Nephron progenitor cell (in vitro differentiated cells): ENCODE results near the gene DNAH9.

ENCODE experiments used
- DNase-seq: peaks from one replicate; pipeline ENCODE4 v3.0.0; 2021
- H3K27ac Mint-ChIP-seq: 2 replicates; pipeline ENCODE4 v1.8.0; 2021; ENCODE audit warnings: mild to moderate bottlenecking, moderate library complexity, mixed read lengths
- H3K27me3 Mint-ChIP-seq: 2 replicates; pipeline ENCODE4 v1.8.0; 2021; ENCODE audit warnings: mild to moderate bottlenecking, low read depth, mixed read lengths; ENCODE audit not compliant: poor library complexity
- H3K36me3 Mint-ChIP-seq: 2 replicates; pipeline ENCODE4 v1.8.0; 2021; ENCODE audit warnings: low read depth, mixed read lengths
- H3K4me1 Mint-ChIP-seq: 2 replicates; pipeline ENCODE4 v1.8.0; 2021; ENCODE audit warnings: mixed read lengths
- H3K4me3 Mint-ChIP-seq: 2 replicates; pipeline ENCODE4 v1.8.0; 2021; ENCODE audit warnings: mild to moderate bottlenecking, moderate library complexity, mixed read lengths
- H3K9me3 Mint-ChIP-seq: 2 replicates; pipeline ENCODE4 v1.8.0; 2021; ENCODE audit warnings: mild to moderate bottlenecking, moderate library complexity, mixed read lengths
- TF ChIP-seq, protein P1 (sequence below): fragments of 200-600 bp; sonication (generic); IDR thresholded peaks from 2 replicates; pipeline ENCODE4 v1.5.0; 2021; ENCODE audit warnings: antibody characterized with exemption

Gene DNAH9

DNA sequence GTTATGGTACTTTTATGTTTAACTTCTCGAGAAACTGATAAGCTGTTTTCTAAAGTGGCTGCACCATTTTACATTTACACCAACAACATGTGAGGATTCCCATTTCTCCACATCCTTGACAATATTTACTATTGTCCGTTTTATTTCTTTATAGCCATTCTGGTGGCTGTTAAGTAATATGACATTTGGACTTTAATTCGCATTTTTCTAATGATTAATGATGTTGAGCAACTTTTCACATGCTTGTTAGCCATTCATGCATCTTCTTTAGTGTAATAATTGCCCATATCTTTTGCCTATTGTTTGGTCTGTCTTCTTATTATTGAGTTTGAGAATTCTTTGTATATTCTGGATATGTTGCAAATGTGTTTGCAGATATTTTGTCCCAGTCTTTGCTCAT, 114.2 kb downstream of the DNAH9 start:
- Mint-ChIP-seq H3K9me3 (no peaks in the 10 kb centered on the region), H3K36me3 (no peaks in the 10 kb centered on the region), H3K27ac (no peak overlapping the region), H3K4me3 (no peak overlapping the region), H3K4me1 (no peaks in the 10 kb centered on the region), H3K27me3 (no peaks in the 10 kb centered on the region)
- TF ChIP-seq, protein P1, sequence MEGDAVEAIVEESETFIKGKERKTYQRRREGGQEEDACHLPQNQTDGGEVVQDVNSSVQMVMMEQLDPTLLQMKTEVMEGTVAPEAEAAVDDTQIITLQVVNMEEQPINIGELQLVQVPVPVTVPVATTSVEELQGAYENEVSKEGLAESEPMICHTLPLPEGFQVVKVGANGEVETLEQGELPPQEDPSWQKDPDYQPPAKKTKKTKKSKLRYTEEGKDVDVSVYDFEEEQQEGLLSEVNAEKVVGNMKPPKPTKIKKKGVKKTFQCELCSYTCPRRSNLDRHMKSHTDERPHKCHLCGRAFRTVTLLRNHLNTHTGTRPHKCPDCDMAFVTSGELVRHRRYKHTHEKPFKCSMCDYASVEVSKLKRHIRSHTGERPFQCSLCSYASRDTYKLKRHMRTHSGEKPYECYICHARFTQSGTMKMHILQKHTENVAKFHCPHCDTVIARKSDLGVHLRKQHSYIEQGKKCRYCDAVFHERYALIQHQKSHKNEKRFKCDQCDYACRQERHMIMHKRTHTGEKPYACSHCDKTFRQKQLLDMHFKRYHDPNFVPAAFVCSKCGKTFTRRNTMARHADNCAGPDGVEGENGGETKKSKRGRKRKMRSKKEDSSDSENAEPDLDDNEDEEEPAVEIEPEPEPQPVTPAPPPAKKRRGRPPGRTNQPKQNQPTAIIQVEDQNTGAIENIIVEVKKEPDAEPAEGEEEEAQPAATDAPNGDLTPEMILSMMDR = no peak
- DNase-seq = no peak

DNA sequence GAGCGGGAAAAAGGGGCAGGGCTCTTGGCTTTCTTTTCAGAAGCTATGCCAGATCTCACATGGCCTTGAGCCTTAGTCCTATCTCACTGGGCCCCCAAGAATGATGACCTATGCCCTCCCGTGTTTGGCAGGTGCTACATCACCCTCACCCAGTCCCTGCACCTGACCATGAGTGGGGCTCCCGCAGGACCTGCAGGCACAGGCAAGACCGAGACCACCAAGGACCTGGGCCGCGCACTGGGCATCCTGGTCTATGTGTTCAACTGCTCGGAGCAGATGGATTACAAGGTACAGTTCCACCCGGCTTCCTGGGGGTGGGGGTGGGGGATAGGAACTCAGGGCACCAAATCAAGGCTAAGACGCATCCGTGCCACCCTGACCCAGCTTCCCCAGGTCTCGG, 120.9 kb downstream of the DNAH9 start:
- Mint-ChIP-seq H3K9me3 (peaks cover 2% of the 10 kb centered on the region), H3K27me3 (peaks cover 9% of the 10 kb centered on the region), H3K4me1 (no peaks in the 10 kb centered on the region), H3K27ac (no peak overlapping the region), H3K36me3 (no peaks in the 10 kb centered on the region), H3K4me3 (no peak overlapping the region)
- TF ChIP-seq, protein P1 = no peak
- no peak for DNase-seq

DNA sequence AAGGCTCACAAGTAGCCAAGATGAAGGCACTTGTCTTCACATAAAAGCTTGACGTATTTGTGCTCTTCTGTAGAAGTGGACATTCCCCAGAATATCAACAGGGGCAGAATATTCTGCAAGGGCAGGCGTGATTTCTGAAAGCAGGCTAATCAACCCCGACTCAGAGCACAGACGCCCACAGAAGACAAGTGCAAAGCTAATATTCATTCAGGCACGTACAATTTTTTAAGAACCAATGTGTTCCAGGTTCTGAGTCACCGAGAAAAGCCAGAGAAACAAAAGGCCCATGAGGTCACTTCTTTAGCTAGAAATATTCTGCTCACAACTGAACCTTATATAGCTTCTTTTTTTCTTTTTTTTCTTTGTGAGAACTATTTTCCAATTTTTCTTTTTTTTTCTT, 121.6 kb downstream of the DNAH9 start:
- H3K4me3 Mint-ChIP-seq = no peak overlapping the region
- no peak overlapping the region for H3K27ac Mint-ChIP-seq
- H3K4me1 Mint-ChIP-seq = no peaks in the 10 kb centered on the region
- H3K9me3 Mint-ChIP-seq = peaks cover 8% of the 10 kb centered on the region
- H3K27me3 Mint-ChIP-seq = peaks cover 9% of the 10 kb centered on the region
- H3K36me3 Mint-ChIP-seq = no peaks in the 10 kb centered on the region
- DNase-seq = no peak
- TF ChIP-seq, protein P1 = no peak

DNA sequence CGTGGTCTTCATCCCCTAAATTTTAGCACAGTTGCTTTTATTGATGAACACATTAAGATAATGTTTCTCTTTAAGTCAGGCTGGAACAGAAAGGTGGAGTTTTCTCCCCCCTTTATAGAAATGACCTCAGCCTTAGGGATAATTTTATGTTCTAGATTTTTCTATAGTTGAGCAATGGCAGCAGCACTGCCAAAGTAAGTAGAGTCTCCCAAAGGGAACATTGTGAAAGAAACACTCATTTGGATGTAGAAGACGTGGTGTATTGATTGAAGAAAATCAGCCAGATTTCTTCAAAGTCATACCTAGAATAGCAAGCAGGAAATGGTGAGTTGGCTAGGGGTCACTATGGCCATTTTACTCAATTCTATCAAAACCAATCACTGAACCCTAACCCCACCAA, 122.5 kb downstream of the DNAH9 start:
- DNase-seq = no peak
- Mint-ChIP-seq H3K27me3 (peaks cover 9% of the 10 kb centered on the region), H3K27ac (no peak overlapping the region), H3K4me1 (no peaks in the 10 kb centered on the region), H3K36me3 (no peaks in the 10 kb centered on the region), H3K9me3 (peaks cover 15% of the 10 kb centered on the region), H3K4me3 (no peak overlapping the region)
- TF ChIP-seq, protein P1 = no peak

DNA sequence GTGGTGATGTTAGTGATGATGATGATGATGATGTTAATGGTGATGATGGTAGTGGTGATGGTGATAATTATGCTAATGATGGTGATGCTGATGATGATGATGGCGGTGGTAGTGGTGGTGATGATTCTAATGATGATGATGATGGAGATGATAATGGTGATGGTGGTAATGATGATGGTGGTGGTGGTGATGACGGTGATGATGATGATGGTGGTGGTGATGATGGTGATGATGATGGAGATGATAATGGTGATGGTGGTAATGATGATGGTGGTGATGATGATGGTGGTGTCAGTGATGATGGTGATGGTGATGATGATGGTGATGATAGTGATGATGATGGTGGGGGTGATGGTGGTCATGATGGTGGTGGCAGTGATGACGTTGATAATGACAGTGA, 132.5 kb downstream of the DNAH9 start:
- H3K4me1 Mint-ChIP-seq = no peaks in the 10 kb centered on the region
- TF ChIP-seq, protein P1 = no peak
- peaks cover 4% of the 10 kb centered on the region for H3K9me3 Mint-ChIP-seq
- H3K36me3 Mint-ChIP-seq = no peaks in the 10 kb centered on the region
- DNase-seq = no peak
- H3K27ac Mint-ChIP-seq = no peak overlapping the region
- H3K27me3 Mint-ChIP-seq = peaks cover 4% of the 10 kb centered on the region
- H3K4me3 Mint-ChIP-seq = no peak overlapping the region

DNA sequence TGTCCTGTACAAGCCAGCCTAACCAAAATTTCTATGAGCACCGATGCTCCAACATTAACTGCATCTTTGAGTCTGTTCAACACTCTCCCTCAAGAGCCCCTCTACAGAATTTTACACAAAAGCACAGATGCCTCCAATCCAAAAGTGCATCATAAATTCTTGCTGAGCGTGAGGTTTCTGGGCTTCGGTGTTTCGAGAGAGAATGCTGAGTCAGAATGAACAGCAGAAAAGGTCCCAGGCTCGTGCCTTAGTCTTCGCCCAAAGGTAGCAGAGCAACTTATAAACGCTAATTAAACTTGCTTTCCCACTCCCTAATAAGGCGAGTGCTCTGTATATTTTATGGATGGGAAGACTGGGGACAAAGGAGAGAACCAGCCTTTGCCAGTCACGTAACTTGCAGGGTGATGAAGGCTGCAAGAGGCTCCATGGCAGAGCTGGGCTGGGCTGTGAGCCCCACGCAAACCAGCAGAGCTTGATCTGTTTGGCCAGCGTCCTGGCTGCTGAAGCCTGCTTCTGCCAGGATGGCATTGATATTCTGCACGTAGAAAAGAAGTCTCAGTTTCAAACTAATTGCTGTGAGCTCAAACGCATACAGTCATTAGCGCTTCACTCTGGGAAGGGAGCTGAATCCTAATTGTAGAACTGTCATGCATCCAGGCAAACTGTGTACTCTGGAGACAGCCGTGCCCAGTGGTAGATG, 138.5 kb downstream of the DNAH9 start:
- DNase-seq = no peak
- no peak overlapping the region for H3K27ac Mint-ChIP-seq
- no peak overlapping the region for H3K4me3 Mint-ChIP-seq
- peaks cover 3% of the 10 kb centered on the region for H3K27me3 Mint-ChIP-seq
- TF ChIP-seq, protein P1 = no peak
- no peaks in the 10 kb centered on the region for H3K9me3 Mint-ChIP-seq
- H3K4me1 Mint-ChIP-seq = no peaks in the 10 kb centered on the region
- H3K36me3 Mint-ChIP-seq = no peaks in the 10 kb centered on the region
